HFF-Myc (cell line): ENCODE results near the gene CHP2.
"Not testable (repeated sequence)": the region's sequence is repeated elsewhere in the genome, so short reads cannot be mapped to it uniquely, and the experiment has no call there.

Source experiments
- DNase-seq: peaks from one replicate; pipeline ENCODE4 v3.0.0-alpha.2; 2011; ENCODE audit warnings: low read depth; ENCODE audit errors: extremely low read depth
- H3K4me3 ChIP-seq: replicated peaks from 2 replicates; pipeline ENCODE4 v1.5.1; 2011; ENCODE audit warnings: low read depth, mild to moderate bottlenecking, control low read depth, low read length
- TF ChIP-seq, protein P1 (sequence below): IDR thresholded peaks from 2 replicates; pipeline ENCODE4 v1.5.1; 2012; ENCODE audit warnings: mild to moderate bottlenecking, low read depth, low read length, control low read depth; ENCODE audit errors: missing control alignments

The CHP2 gene

GRCh38 chr16:23712976-23713375, 41.9 kb upstream of the CHP2 start, which contains the start of gene ERN2:
Gene ERN2, minus strand, starts transcription at chr16:23713222. Its CDS starts 35 bp downstream, at chr16:23713187.
- H3K4me3 ChIP-seq: no peak within 1 kb of the TSS
- TF ChIP-seq, protein P1, sequence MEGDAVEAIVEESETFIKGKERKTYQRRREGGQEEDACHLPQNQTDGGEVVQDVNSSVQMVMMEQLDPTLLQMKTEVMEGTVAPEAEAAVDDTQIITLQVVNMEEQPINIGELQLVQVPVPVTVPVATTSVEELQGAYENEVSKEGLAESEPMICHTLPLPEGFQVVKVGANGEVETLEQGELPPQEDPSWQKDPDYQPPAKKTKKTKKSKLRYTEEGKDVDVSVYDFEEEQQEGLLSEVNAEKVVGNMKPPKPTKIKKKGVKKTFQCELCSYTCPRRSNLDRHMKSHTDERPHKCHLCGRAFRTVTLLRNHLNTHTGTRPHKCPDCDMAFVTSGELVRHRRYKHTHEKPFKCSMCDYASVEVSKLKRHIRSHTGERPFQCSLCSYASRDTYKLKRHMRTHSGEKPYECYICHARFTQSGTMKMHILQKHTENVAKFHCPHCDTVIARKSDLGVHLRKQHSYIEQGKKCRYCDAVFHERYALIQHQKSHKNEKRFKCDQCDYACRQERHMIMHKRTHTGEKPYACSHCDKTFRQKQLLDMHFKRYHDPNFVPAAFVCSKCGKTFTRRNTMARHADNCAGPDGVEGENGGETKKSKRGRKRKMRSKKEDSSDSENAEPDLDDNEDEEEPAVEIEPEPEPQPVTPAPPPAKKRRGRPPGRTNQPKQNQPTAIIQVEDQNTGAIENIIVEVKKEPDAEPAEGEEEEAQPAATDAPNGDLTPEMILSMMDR: no peak
- no peak for DNase-seq

DNA sequence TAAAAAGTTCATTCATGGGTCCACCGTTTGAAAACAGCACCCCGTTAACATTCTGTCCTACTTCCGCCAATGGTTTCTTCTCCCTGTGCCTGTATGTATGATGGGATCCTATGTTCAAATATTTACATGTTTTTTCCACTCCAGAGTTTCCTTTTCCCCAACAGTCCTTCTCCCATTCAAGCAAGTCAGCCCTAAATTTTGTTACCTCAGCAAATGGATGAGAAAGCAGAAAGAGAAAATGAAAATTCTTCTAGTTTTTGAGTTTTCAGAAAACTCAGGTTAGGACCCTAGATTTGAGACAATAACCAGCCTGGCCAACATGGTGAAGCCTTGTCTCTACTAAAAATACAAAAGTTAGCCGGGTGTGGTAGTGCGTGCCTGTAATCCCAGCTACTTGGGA, 38.3 kb upstream of the CHP2 start:
- DNase-seq: no peak
- no peak overlapping the region for H3K4me3 ChIP-seq
- TF ChIP-seq, protein P1: no peak

GRCh38 chr16:23722613-23723240, 32.1 kb upstream of the CHP2 start:
- H3K4me3 ChIP-seq, DNase-seq: not testable (repeated sequence)

- DNase-seq: no peak
- TF ChIP-seq, protein P1: no peak
- no peak overlapping the region for H3K4me3 ChIP-seq
Measured at GRCh38 chr16:23724096-23724784, 30.6 kb upstream of the CHP2 start.

DNA sequence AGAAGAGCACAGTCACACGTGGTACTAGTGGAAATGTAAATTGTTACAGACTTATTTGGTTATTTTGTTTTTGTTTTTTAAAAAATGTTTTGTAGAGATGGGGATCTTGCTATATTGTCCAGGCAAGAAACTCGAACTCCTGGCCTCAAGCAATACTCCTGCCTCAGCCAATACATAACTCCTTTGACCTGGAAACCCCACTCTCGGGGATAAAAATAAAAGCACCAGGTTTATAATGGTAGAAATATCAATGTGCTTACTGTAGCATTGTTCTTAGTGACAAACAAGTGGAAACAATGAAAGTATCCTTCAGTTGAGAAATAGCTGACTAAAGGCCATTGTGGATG, 30.1 kb upstream of the CHP2 start:
- TF ChIP-seq, protein P1: no peak
- no peak for DNase-seq
- H3K4me3 ChIP-seq: no peak overlapping the region

DNA sequence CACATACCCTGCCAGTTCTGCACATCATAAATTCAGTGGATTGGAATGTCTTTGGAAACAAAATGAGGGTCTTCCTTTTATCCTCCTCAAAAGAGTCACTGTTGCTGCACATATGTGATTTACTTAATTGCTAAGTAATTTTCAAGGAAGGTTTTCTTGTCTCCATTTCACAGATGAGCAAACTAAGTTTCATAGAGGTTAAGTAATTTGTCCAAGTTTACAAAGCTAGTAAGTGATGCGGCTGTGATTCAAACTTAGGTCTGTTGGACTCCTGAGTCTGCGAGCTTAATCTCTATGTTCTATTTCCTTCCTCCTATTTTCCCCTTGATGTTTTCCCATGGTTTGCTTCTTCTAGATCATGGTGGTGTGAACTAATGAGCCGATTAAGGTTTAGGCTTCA, 28.1 kb upstream of the CHP2 start:
- DNase-seq: no peak
- no peak overlapping the region for H3K4me3 ChIP-seq
- TF ChIP-seq, protein P1: no peak

- no peak overlapping the region for H3K4me3 ChIP-seq
- no peak for DNase-seq
- TF ChIP-seq, protein P1: no peak
Measured at GRCh38 chr16:23728112-23728477, 26.7 kb upstream of the CHP2 start.
